ENCODE results near the gene JADE2. TPM values are rescaled to one million over a fixed set of nuclear protein-coding genes. Genes with fewer than 3 reads are reported as not detected.

The JADE2 gene
- polyA plus RNA-seq (2013, experiment 1 of 2) = 1.5 TPM
- polyA plus RNA-seq (2013, experiment 2 of 2) = 1.3 TPM

DNA sequence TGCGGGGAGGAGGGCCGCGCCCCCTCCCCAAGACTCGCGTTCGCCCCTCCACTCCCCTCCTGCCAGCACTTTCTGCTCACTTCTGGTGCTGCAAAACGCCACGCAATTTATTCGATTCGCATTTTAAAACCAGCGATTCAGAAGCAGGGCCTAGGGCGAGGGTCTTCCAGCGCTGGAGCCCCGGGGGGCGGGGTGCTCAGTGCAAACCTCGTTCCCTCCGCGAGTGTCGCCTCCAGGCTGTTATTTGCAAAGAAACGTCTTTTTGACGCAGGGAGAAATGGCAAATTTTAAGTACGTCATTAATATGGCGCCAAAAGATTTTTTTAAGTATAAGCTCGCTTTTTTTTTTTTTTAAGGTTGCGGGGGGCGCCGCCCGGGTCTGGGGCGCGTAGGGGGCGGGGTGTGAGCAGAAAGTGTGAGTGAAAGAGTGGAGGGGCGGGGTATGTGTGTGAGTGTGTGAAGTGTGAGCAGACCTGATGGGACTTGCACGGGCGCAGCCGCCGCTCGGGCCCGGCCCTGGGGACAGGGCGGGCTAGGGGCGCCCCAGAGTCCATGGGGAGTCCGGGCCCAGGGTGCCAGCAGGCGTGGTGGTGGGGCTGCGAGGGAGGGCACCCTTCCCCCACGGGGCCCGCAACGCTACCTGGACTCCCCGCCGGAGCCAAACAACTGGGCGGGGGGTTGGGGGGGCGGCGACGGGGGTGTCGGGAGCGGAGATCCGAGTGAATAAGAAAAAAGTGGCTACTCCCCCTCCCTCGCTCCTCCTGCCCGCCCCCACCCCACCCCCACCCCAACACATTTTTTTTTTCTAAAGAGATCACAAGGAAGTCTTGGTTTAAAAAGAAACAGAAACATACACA lies at the start of gene JADE2:
Gene JADE2 (plus strand): TSS at position 845 of the 857 bp plus-strand sequence. CDS start 10,188 bp downstream, outside the sequence.
- Histone ChIP-seq H2AK5ac (ENCODE audit: low read depth, low read length) (peak within 1 kb of the TSS; percentile 76), H3K27me3 (ENCODE audit: control insufficient read depth in 3 of 3, insufficient read depth in 3 of 3, low read depth in 1 of 3, low read length in 3 of 3) (peaks cover 11 to 65% (median 34%) of the 10 kb centered on the region in 3 experiments), H4K91ac (ENCODE audit: low read depth, low read length, poor library complexity) (no peak within 1 kb of the TSS), H3K9ac (ENCODE audit: low read depth, low read length, poor library complexity) (peak within 1 kb of the TSS; percentile 83), H3K79me1 (ENCODE audit: low read depth, low read length) (no peaks in the 10 kb centered on the region), H3K14ac (ENCODE audit: low read length) (no peak within 1 kb of the TSS), H4K8ac (ENCODE audit: low read depth, low read length) (no peak within 1 kb of the TSS), H3K27ac (replicated peaks; ENCODE audit: low read length) (no peak within 1 kb of the TSS), H3K4me2 (ENCODE audit: insufficient read depth, low read length, poor library complexity, severe bottlenecking) (peak within 1 kb of the TSS; percentile 94), H2BK12ac (ENCODE audit: low read length) (no peak within 1 kb of the TSS), H3K4me3 (ENCODE audit: low read length in 2 of 2) (peak within 1 kb of the TSS; percentile 79 to 85), H2BK120ac (ENCODE audit: low read depth, low read length) (peak within 1 kb of the TSS; percentile 27), H3K18ac (ENCODE audit: low read length) (peak within 1 kb of the TSS; percentile 95), H3K4ac (ENCODE audit: low read length) (no peak within 1 kb of the TSS), H2AFZ (ENCODE audit: low read length) (peak within 1 kb of the TSS; percentile 98), H3K23ac (ENCODE audit: low read depth, low read length, poor library complexity) (peak within 1 kb of the TSS; percentile 45), H3K36me3 (replicated peaks in 1 of 2; ENCODE audit: control insufficient read depth in 2 of 2, insufficient read depth in 2 of 2, low read length in 2 of 2) (no peaks in the 10 kb centered on the region), H2BK5ac (ENCODE audit: low read length) (peak within 1 kb of the TSS; percentile 71), H3K9me3 (replicated peaks in 1 of 2; ENCODE audit: control insufficient read depth in 2 of 2, insufficient read depth in 1 of 2, low read depth in 1 of 2, low read length in 2 of 2) (no peaks in the 10 kb centered on the region), H2BK15ac (ENCODE audit: low read length) (peak within 1 kb of the TSS; percentile 55), H3K4me1 (ENCODE audit: control insufficient read depth in 2 of 2, insufficient read depth in 1 of 2, low read depth in 1 of 2, low read length in 2 of 2) (peaks cover 4 to 14% of the 10 kb centered on the region in 2 donors)
- no CpG with 5 or more reads among the region's 57 CpGs for WGBS, 2 donors (ENCODE audit: extremely low coverage in 2 of 2, insufficient read length in 2 of 2, insufficient replicate concordance in 1 of 2)
- DNase-seq (ENCODE audit: low spot score) = no peak

DNA sequence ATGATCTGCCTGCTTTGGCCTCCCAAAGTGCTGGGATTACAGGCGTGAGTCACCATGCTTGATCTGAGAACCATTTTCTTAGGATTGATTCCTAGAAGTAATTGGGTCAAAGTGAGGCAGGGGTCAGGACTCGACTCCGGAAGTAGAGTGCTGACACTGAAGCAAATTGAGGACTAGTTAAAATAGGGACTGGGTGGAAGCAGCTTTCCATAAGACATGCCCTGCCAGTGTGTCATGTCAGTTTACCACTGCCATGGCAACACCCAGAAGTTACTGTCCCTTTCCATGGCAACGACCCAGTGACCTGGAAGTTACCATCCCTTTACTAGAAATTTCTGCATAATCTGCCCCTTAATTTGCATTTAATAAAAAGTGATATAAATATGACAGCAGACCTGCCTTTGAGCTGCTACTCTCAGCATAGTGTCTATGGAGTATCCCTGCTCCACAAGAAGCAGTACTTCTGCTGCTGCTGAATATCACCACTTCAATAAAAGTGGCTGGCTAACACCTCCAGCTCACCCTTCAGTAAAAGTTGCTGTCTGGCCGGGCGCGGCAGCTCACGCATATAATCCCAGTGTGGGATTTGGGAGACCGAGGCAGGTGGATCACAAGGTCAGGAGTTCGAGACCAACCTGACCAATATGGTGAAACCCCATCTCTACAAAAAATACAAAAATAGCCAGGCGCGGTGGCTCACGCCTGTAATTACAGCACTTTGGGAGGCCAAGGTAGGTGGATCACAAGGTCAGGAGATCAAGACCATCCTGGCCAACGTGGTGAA lies 47.8 kb upstream of the JADE2 start:
- peaks cover 0 to 3% of the 10 kb centered on the region in 2 donors for H3K4me1 ChIP-seq (ENCODE audit: control insufficient read depth in 2 of 2, insufficient read depth in 1 of 2, low read depth in 1 of 2, low read length in 2 of 2)
- H3K9ac ChIP-seq (ENCODE audit: low read depth, low read length, poor library complexity) = no peak overlapping the region
- WGBS, 2 donors (ENCODE audit: extremely low coverage in 2 of 2, insufficient read length in 2 of 2, insufficient replicate concordance in 1 of 2) = no CpG with 5 or more reads among the region's 14 CpGs
- H3K14ac ChIP-seq (ENCODE audit: low read length) = no peak overlapping the region
- H3K4ac ChIP-seq (ENCODE audit: low read length) = no peak overlapping the region
- H3K9me3 ChIP-seq (replicated peaks in 1 of 2; ENCODE audit: control insufficient read depth in 2 of 2, insufficient read depth in 1 of 2, low read depth in 1 of 2, low read length in 2 of 2) = no peaks in the 10 kb centered on the region
- no peak overlapping the region for H4K8ac ChIP-seq (ENCODE audit: low read depth, low read length)
- H2BK120ac ChIP-seq (ENCODE audit: low read depth, low read length) = no peak overlapping the region
- no peak overlapping the region for H3K4me3 ChIP-seq (ENCODE audit: low read length in 2 of 2)
- no peak overlapping the region for H2BK5ac ChIP-seq (ENCODE audit: low read length)
- no peaks in the 10 kb centered on the region for H3K79me1 ChIP-seq (ENCODE audit: low read depth, low read length)
- H3K27ac ChIP-seq (replicated peaks; ENCODE audit: low read length) = no peak overlapping the region
- H4K91ac ChIP-seq (ENCODE audit: low read depth, low read length, poor library complexity) = no peak overlapping the region
- H3K18ac ChIP-seq (ENCODE audit: low read length) = no peak overlapping the region
- no peaks in the 10 kb centered on the region for H3K36me3 ChIP-seq (replicated peaks in 1 of 2; ENCODE audit: control insufficient read depth in 2 of 2, insufficient read depth in 2 of 2, low read length in 2 of 2)
- DNase-seq (ENCODE audit: low spot score) = no peak
- no peak overlapping the region for H3K23ac ChIP-seq (ENCODE audit: low read depth, low read length, poor library complexity)
- no peak overlapping the region for H2BK12ac ChIP-seq (ENCODE audit: low read length)
- H3K4me2 ChIP-seq (ENCODE audit: insufficient read depth, low read length, poor library complexity, severe bottlenecking) = no peak overlapping the region
- no peaks in the 10 kb centered on the region for H3K27me3 ChIP-seq (ENCODE audit: control insufficient read depth in 3 of 3, insufficient read depth in 3 of 3, low read depth in 1 of 3, low read length in 3 of 3)
- H2AK5ac ChIP-seq (ENCODE audit: low read depth, low read length) = no peak overlapping the region
- H2AFZ ChIP-seq (ENCODE audit: low read length) = no peak overlapping the region
- H2BK15ac ChIP-seq (ENCODE audit: low read length) = no peak overlapping the region

DNA sequence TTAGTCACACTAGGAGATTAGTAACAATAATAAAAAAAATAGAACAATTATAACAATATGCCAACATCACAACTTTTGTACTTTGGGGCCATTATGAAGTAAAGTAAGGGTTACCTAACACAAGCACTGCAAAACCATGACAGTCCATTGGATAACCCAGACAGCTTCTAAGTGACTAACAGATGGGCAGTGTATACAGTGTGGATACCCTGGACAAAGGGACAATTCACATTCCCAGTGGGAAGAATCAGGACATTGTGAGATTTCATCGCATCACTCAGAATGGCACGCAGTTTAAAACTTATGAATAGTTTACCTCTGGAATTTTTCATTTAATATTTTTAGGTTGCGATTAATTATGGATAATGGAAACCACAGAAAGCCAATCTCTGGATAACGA lies 45.6 kb upstream of the JADE2 start:
- Histone ChIP-seq H2BK12ac (ENCODE audit: low read length) (no peak overlapping the region), H3K4ac (ENCODE audit: low read length) (no peak overlapping the region), H2BK15ac (ENCODE audit: low read length) (no peak overlapping the region), H2AFZ (ENCODE audit: low read length) (no peak overlapping the region), H3K36me3 (replicated peaks in 1 of 2; ENCODE audit: control insufficient read depth in 2 of 2, insufficient read depth in 2 of 2, low read length in 2 of 2) (no peaks in the 10 kb centered on the region), H3K27ac (replicated peaks; ENCODE audit: low read length) (no peak overlapping the region), H4K91ac (ENCODE audit: low read depth, low read length, poor library complexity) (no peak overlapping the region), H3K4me2 (ENCODE audit: insufficient read depth, low read length, poor library complexity, severe bottlenecking) (no peak overlapping the region), H3K4me1 (ENCODE audit: control insufficient read depth in 2 of 2, insufficient read depth in 1 of 2, low read depth in 1 of 2, low read length in 2 of 2) (peaks cover 0 to 3% of the 10 kb centered on the region in 2 donors), H3K23ac (ENCODE audit: low read depth, low read length, poor library complexity) (no peak overlapping the region), H3K14ac (ENCODE audit: low read length) (no peak overlapping the region), H2BK120ac (ENCODE audit: low read depth, low read length) (no peak overlapping the region), H4K8ac (ENCODE audit: low read depth, low read length) (no peak overlapping the region), H3K79me1 (ENCODE audit: low read depth, low read length) (no peaks in the 10 kb centered on the region), H3K9me3 (replicated peaks in 1 of 2; ENCODE audit: control insufficient read depth in 2 of 2, insufficient read depth in 1 of 2, low read depth in 1 of 2, low read length in 2 of 2) (no peaks in the 10 kb centered on the region), H3K9ac (ENCODE audit: low read depth, low read length, poor library complexity) (no peak overlapping the region), H2AK5ac (ENCODE audit: low read depth, low read length) (no peak overlapping the region), H2BK5ac (ENCODE audit: low read length) (no peak overlapping the region), H3K27me3 (ENCODE audit: control insufficient read depth in 3 of 3, insufficient read depth in 3 of 3, low read depth in 1 of 3, low read length in 3 of 3) (no peaks in the 10 kb centered on the region), H3K4me3 (ENCODE audit: low read length in 2 of 2) (no peak overlapping the region), H3K18ac (ENCODE audit: low read length) (no peak overlapping the region)
- no peak for DNase-seq (ENCODE audit: low spot score)
- WGBS, 2 donors (ENCODE audit: extremely low coverage in 2 of 2, insufficient read length in 2 of 2, insufficient replicate concordance in 1 of 2) = no CpG with 5 or more reads among the region's 4 CpGs

All from neuronal stem cell (in vitro differentiated cells).